Endothelial cell (in vitro differentiated cells): ENCODE results near the gene ARL4C. TPM values are rescaled to one million over a fixed set of nuclear protein-coding genes. Genes with fewer than 3 reads are reported as not detected.

Source experiments
- DNase-seq: peaks from one replicate; pipeline ENCODE4 v3.0.0; 2021; ENCODE audit warnings: low spot score
- H3K27ac Mint-ChIP-seq: one replicate; pipeline ENCODE4 v1.8.0; 2021; ENCODE audit warnings: mixed read lengths, inconsistent platforms; ENCODE audit not compliant: unreplicated experiment
- H3K27me3 Mint-ChIP-seq: one replicate; pipeline ENCODE4 v1.8.0; 2021; ENCODE audit warnings: mild to moderate bottlenecking, moderate library complexity, mixed read lengths, inconsistent platforms; ENCODE audit not compliant: unreplicated experiment
- H3K36me3 Mint-ChIP-seq: one replicate; pipeline ENCODE4 v1.8.0; 2021; ENCODE audit warnings: mild to moderate bottlenecking, low read depth, mixed read lengths, inconsistent platforms; ENCODE audit not compliant: unreplicated experiment
- H3K4me1 Mint-ChIP-seq: one replicate; pipeline ENCODE4 v1.8.0; 2021; ENCODE audit warnings: mild to moderate bottlenecking, mixed read lengths, inconsistent platforms; ENCODE audit not compliant: unreplicated experiment
- H3K4me3 Mint-ChIP-seq: one replicate; pipeline ENCODE4 v1.8.0; 2021; ENCODE audit warnings: mild to moderate bottlenecking, mixed read lengths, inconsistent platforms; ENCODE audit not compliant: unreplicated experiment
- H3K9me3 Mint-ChIP-seq: one replicate; pipeline ENCODE4 v1.8.0; 2021; ENCODE audit warnings: mixed read lengths, inconsistent platforms; ENCODE audit not compliant: unreplicated experiment
- CTCF ChIP-seq: fragments of 200-600 bp; sonication (generic); IDR thresholded peaks from one replicate; pipeline ENCODE4 v1.5.0; 2021; ENCODE audit warnings: antibody characterized with exemption; ENCODE audit not compliant: unreplicated experiment
- total RNA-seq: library from RNA; stranded (reverse); fragmentation: NEBNext Ultra II Directional; extraction: Animal tissue kit (Norgen Biotek cat#: 25700); gene quantifications from one replicate; pipeline ENCODE4 v1.2.1, GENCODE V29; 2021; ENCODE audit not compliant: unreplicated experiment

Gene ARL4C
- total RNA-seq, 1 donor from 2014 or later: 17.9 TPM

- no peaks in the 10 kb centered on the region for H3K9me3 Mint-ChIP-seq
- H3K27ac Mint-ChIP-seq: no peak overlapping the region
- no peaks in the 10 kb centered on the region for H3K36me3 Mint-ChIP-seq
- H3K27me3 Mint-ChIP-seq: peaks cover 3% of the 10 kb centered on the region
- no peak for TF ChIP-seq CTCF
- H3K4me1 Mint-ChIP-seq: peaks cover 29% of the 10 kb centered on the region
- no peak for DNase-seq
- H3K4me3 Mint-ChIP-seq: no peak overlapping the region
These were observed 5.0 kb downstream of the ARL4C start for GRCh38 chr2:234491897-234492296.

DNA sequence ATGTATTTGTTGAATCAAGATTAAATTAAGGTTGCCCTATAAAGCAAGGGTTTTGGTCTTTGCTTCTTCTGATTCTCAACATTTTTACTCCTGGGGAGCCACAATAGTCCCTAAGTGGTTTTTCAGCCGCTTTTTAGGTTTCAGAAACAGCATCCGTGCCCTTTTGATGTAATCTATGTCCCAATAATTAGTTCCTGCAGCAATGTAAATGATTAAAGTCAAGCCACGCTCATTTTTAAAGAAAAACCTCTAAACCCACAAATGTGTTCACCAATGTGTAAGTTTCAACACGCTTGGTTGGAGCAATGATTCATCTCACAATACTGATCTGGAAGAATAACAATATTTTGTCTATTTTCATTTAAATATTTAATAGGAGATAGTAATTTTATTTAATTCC, 5.6 kb downstream of the ARL4C start:
- no peak overlapping the region for H3K27ac Mint-ChIP-seq
- no peak for DNase-seq
- no peak for TF ChIP-seq CTCF
- no peak overlapping the region for H3K4me3 Mint-ChIP-seq
- peaks cover 29% of the 10 kb centered on the region for H3K4me1 Mint-ChIP-seq
- H3K36me3 Mint-ChIP-seq: no peaks in the 10 kb centered on the region
- peaks cover 3% of the 10 kb centered on the region for H3K27me3 Mint-ChIP-seq
- no peaks in the 10 kb centered on the region for H3K9me3 Mint-ChIP-seq

DNA sequence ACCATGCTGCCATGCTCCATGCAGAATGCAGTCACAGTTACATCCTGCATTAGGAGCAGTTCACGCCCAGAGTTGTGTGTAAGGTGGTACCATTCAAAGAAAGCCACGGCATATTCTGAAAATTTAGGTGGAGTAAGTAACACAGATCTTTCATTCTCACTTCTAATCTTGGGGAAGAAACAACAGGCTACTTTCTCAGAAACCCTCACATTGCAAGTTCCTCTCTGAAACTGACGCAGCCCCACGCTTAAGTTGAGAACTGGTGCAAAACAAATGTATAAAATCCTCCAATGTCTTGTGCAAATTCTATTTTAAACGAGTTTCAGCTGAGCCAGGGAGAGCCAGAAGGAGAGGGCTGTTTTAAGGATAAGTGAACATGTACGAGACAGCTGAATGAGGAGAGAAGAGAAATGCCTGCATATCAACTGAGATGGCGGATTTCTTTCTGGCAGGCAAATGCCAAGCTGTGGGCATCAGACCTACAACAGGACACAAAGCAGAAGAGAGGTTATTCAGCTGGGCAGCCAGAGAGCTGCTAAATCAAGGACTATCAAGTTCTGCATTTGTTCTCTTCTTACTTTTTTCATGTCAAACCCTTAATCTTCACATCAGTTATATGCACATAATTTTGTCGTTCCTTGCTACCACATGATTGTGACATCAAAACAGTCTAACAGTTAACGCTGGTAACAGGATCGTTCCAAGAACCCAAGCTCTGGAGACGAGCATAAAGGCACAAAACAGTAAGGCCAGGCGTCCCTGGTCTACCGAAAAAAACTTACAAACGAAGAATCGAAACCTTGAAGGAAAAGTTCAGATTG, 6.4 kb downstream of the ARL4C start:
- H3K4me3 Mint-ChIP-seq: no peak overlapping the region
- DNase-seq: no peak
- TF ChIP-seq CTCF: no peak

GRCh38 chr2:234488913-234489451, 7.9 kb downstream of the ARL4C start:
- Mint-ChIP-seq H3K9me3 (no peaks in the 10 kb centered on the region), H3K36me3 (no peaks in the 10 kb centered on the region), H3K4me1 (peaks cover 14% of the 10 kb centered on the region), H3K27me3 (no peaks in the 10 kb centered on the region), H3K4me3 (no peak overlapping the region), H3K27ac (no peak overlapping the region)
- no peak for TF ChIP-seq CTCF
- no peak for DNase-seq

More for the DNA sequence above, 6.4 kb downstream of the ARL4C start:
- Mint-ChIP-seq H3K27me3 (peaks cover 3% of the 10 kb centered on the region), H3K4me1 (peaks cover 25% of the 10 kb centered on the region), H3K27ac (no peak overlapping the region), H3K9me3 (no peaks in the 10 kb centered on the region), H3K36me3 (no peaks in the 10 kb centered on the region)

GRCh38 chr2:234488486-234488885, 8.4 kb downstream of the ARL4C start:
- no peaks in the 10 kb centered on the region for H3K9me3 Mint-ChIP-seq

More at GRCh38 chr2:234488486-234488885, 8.4 kb downstream of the ARL4C start:
- DNase-seq: no peak
- H3K27me3 Mint-ChIP-seq: no peaks in the 10 kb centered on the region
- no peak for TF ChIP-seq CTCF
- H3K27ac Mint-ChIP-seq: no peak overlapping the region
- H3K36me3 Mint-ChIP-seq: no peaks in the 10 kb centered on the region
- H3K4me1 Mint-ChIP-seq: peaks cover 14% of the 10 kb centered on the region
- no peak overlapping the region for H3K4me3 Mint-ChIP-seq
